Mucosa of stomach (tissue), 1 donor: ENCODE results near the gene CACNA2D3.

ENCODE experiments used
- H3K27me3 ChIP-seq: one replicate; pipeline ENCODE4 v1.7.0; 2013; ENCODE audit warnings: mild to moderate bottlenecking, low read length; ENCODE audit not compliant: control insufficient read depth, insufficient read depth
- H3K36me3 ChIP-seq: one replicate; pipeline ENCODE4 v1.7.0; 2013; ENCODE audit warnings: low read length; ENCODE audit not compliant: control insufficient read depth, insufficient read depth
- H3K4me1 ChIP-seq: one replicate; pipeline ENCODE4 v1.7.0; 2013; ENCODE audit warnings: mild to moderate bottlenecking, low read length; ENCODE audit not compliant: control insufficient read depth, insufficient read depth
- H3K4me3 ChIP-seq: one replicate; pipeline ENCODE4 v1.7.0; 2013; ENCODE audit warnings: low read length
- H3K9ac ChIP-seq: one replicate; pipeline ENCODE4 v1.7.0; 2013; ENCODE audit warnings: mild to moderate bottlenecking, low read length, moderate library complexity
- H3K9me3 ChIP-seq: one replicate; pipeline ENCODE4 v1.7.0; 2013; ENCODE audit warnings: mild to moderate bottlenecking, low read length, moderate library complexity; ENCODE audit not compliant: control insufficient read depth
- donor health status: Pancreatic carcinoma.

Gene CACNA2D3

DNA sequence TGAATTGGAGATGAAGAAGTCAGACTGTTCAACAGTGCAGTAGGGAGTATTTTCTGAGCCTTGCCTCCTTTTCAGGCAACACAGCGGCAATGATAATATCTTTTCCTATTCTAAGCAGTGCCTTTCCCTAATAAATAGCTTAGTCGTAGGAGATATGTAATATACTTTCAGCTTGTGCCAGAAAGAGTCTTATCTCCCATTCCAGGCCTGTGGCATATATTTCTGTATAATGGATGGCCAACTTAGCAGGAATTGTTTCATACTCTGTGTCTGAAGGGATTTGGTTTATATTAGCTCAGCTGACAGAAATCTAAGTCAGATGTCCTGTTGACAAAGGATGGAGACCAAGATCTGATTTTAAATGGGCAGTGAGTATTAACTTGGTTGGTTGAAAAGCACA is 397.1 kb downstream of the CACNA2D3 start:
- H3K9me3 ChIP-seq, result no peaks in the 10 kb centered on the region
- no peaks in the 10 kb centered on the region for H3K4me1 ChIP-seq
- H3K9ac ChIP-seq, result no peak overlapping the region
- H3K27me3 ChIP-seq, result no peaks in the 10 kb centered on the region
- H3K36me3 ChIP-seq, result no peaks in the 10 kb centered on the region
- no peak overlapping the region for H3K4me3 ChIP-seq

DNA sequence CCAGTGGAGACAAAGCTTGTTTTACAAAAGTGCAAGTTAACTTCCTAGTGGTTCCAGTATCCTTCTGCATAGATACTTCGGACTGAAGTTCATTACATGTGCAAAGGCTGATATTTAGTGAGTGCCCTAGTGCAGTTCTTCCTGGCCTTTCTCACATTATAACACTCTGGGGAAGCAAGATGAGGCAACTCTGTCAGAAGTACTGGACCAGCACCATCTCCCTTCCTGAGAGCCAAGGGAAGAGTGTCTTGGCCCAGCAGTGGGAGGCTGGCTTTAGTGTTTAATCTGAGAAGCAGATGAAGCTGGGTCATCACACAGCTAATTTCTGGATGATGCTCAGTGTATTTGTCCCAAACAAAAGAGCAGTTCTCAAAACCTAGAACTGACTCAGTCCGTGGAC is 397.7 kb downstream of the CACNA2D3 start:
- H3K4me1 ChIP-seq, result no peaks in the 10 kb centered on the region
- H3K36me3 ChIP-seq, result no peaks in the 10 kb centered on the region
- H3K9ac ChIP-seq, result no peak overlapping the region
- H3K27me3 ChIP-seq, result no peaks in the 10 kb centered on the region
- no peaks in the 10 kb centered on the region for H3K9me3 ChIP-seq
- no peak overlapping the region for H3K4me3 ChIP-seq

DNA sequence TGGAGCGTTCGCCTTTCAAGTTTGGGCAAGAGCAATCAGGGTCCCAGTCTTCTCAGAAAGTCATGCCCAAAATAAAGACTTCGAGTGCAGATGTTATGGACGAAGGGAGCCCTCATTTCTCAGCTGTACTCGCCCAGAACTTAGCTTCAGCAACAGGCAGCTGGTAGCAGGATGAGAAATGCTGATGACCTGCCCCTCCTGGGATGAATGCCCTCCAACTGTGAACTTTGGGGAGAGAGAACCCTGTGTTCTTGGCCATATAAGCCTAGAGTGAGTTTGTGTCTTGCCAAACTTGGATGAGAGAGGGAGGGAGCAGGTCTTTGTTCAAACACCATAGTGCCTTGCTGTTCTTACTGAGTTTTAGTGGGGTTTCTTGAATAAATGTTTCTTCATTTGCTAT is 405.2 kb downstream of the CACNA2D3 start:
- Histone ChIP-seq H3K9me3 (peaks cover 6% of the 10 kb centered on the region), H3K4me1 (no peaks in the 10 kb centered on the region), H3K27me3 (no peaks in the 10 kb centered on the region), H3K9ac (no peak overlapping the region), H3K4me3 (no peak overlapping the region), H3K36me3 (no peaks in the 10 kb centered on the region)

DNA sequence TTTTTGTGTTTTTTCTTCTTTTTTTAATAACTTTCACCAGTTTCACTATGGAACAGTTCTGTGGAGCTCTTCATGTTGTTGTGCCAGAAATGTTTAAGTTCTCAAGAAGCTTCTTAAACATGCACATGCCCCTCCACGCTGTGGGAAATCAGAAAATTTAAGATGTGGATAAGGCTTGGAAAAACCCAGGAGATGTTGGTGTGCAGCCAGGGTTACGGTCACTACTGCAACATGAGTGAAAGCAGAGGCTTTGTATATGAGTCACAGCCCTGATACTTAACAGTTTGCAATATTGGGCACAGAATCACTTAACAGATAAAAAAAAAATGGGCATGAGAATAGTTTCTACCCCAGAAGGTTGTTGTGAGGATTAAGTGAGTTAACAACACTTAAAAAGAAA is 405.6 kb downstream of the CACNA2D3 start:
- Histone ChIP-seq H3K27me3 (no peaks in the 10 kb centered on the region), H3K4me1 (no peaks in the 10 kb centered on the region), H3K9ac (no peak overlapping the region), H3K4me3 (no peak overlapping the region), H3K9me3 (peaks cover 6% of the 10 kb centered on the region), H3K36me3 (no peaks in the 10 kb centered on the region)

DNA sequence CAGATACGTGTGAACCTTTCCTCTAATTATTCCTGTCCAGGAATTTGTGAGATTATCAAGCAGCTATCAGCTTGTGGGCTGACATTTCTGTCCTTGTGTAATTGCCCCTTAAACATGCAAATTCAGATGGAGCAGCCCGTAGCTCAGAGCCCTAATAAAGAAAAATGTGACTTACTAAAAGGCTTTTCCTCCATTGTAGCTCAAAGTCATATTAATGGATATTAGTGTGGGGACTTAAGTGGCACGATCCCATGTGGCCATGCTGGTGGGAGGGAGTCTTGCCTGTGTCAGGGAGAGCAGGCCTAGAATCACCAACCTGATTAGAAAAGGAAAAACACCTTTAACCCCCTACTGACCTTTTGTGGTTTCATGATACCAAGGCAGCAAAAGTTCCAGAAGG is 406.3 kb downstream of the CACNA2D3 start:
- no peaks in the 10 kb centered on the region for H3K36me3 ChIP-seq
- no peaks in the 10 kb centered on the region for H3K4me1 ChIP-seq
- peaks cover 6% of the 10 kb centered on the region for H3K9me3 ChIP-seq
- no peak overlapping the region for H3K4me3 ChIP-seq
- H3K9ac ChIP-seq, result no peak overlapping the region
- H3K27me3 ChIP-seq, result no peaks in the 10 kb centered on the region

DNA sequence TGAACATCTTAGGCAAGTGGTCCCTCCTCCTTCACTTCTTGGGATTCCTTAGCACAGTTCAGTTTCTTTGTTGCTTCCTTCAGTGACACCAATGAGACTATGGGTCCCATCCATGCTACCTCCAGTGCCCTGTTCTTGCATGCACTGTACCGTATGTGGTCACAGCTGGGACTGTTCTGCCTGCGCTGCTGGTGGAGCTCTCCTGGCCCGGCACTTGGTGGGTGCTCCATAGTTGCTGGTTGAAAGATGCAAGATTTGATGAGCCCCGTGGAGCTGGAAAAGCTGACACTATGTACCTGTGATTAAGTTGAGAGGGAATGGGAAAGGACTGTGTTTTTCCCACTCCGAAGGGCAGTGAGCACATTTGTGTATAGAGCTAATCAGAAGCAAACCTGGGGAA is 407.7 kb downstream of the CACNA2D3 start:
- H3K4me3 ChIP-seq, result no peak overlapping the region
- no peaks in the 10 kb centered on the region for H3K36me3 ChIP-seq
- H3K9ac ChIP-seq, result no peak overlapping the region
- H3K9me3 ChIP-seq, result peaks cover 6% of the 10 kb centered on the region
- H3K4me1 ChIP-seq, result no peaks in the 10 kb centered on the region
- H3K27me3 ChIP-seq, result no peaks in the 10 kb centered on the region

DNA sequence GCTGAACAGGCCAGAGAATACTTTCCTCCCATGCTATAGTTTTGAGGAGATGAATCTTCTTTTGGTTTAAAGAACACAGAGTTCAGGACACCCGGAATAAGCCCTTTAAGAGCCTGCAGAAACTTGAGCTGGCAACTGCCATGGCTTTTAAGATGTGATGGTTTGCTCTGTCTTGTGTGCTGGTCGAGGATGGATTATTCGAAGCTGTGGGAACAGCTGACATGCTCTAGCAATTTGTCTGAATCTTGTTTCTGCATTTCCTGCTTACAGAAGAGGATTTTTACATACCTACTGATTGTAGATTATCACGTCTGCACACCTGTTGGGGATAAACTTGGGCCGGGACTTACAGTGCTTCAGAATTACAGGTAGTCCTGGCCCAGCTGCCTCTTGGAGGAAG is 408.6 kb downstream of the CACNA2D3 start:
- Histone ChIP-seq H3K27me3 (no peaks in the 10 kb centered on the region), H3K4me3 (no peak overlapping the region), H3K9me3 (peaks cover 6% of the 10 kb centered on the region)

DNA sequence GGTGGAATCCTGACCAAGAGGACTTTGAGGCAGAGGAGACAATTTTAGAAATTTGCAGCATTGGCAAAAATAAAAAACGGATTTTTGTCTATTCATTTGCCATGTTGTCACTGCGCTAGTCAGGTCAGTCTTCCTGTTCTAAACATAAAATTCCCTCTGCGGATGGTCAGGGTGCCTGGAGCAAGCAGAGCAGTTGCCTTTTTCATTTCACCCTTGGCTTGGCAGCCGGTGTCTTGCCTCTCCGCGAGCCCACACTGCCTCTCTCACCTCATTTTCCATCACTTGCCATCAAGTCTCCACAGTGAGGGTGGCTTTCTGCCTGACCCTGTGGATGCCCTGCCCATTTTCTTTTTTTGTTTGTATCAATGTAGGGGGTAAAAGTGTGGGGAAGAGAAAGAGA is 409.4 kb downstream of the CACNA2D3 start:
- no peaks in the 10 kb centered on the region for H3K4me1 ChIP-seq
- H3K9ac ChIP-seq, result no peak overlapping the region
- no peaks in the 10 kb centered on the region for H3K36me3 ChIP-seq
- H3K9me3 ChIP-seq, result no peaks in the 10 kb centered on the region
- no peak overlapping the region for H3K4me3 ChIP-seq
- no peaks in the 10 kb centered on the region for H3K27me3 ChIP-seq

More for the DNA sequence above, 408.6 kb downstream of the CACNA2D3 start:
- Histone ChIP-seq H3K36me3 (no peaks in the 10 kb centered on the region), H3K9ac (no peak overlapping the region), H3K4me1 (no peaks in the 10 kb centered on the region)

DNA sequence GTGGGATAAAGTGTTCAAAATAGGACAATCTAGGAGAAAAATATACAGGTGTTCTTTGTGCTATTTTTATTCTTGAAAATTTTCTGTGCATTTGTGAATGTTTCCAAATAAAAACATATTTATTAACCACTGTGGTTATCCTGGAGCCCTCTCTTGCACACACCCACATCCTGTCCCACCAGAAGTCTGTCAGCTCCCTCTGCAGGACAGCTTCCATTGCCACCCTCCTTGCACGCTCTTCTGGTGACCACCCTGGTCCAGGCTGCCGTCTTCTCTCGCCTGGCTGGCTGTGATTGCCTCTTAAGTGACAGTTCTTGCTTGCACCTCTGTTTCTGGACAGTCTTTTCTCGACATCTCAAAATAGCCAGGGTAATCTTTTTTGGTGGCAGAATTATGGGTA is 411.5 kb downstream of the CACNA2D3 start:
- Histone ChIP-seq H3K4me3 (no peak overlapping the region), H3K4me1 (no peaks in the 10 kb centered on the region), H3K9ac (no peak overlapping the region), H3K9me3 (no peaks in the 10 kb centered on the region), H3K36me3 (no peaks in the 10 kb centered on the region), H3K27me3 (no peaks in the 10 kb centered on the region)

DNA sequence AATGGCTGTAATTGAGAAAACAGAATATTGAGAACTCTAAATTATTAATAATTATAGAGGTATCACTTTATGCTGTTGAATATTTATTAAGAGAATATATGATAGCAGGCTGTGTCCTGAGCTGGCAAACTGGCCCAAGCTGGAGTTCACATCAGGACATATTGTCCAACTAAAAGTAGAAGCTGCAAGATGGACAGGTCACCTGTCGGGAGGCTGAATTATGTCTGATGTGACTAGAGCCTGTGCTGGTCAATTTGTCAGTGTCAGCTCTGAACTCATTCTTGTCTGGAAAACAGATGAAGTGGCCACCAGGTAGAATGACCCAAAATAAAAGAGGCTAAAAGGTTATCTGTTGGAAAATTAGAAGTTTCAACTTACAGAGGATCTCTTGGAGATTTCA is 413.3 kb downstream of the CACNA2D3 start:
- H3K36me3 ChIP-seq, result no peaks in the 10 kb centered on the region
- H3K9me3 ChIP-seq, result no peaks in the 10 kb centered on the region
- no peaks in the 10 kb centered on the region for H3K4me1 ChIP-seq
- H3K27me3 ChIP-seq, result no peaks in the 10 kb centered on the region
- H3K4me3 ChIP-seq, result no peak overlapping the region
- no peak overlapping the region for H3K9ac ChIP-seq

DNA sequence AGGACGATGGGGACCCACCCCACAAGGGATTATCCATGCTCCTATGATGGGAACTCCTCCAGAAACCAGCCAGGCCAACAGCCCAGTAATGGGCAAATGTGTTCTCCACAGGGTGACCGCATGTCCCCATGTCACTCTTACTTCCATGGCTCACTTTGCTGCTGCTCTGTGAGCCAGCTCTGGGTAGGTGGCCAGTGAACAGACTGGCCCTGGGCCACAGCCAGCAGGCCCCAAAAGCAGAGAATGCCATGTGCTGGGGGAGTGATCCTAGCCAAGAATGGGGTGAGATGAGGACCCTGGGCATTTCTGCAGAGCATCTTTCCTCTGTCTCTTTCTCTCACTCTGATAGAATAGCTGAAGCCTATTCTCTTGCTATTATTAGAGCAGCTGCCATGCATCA is 414.1 kb downstream of the CACNA2D3 start:
- Histone ChIP-seq H3K27me3 (no peaks in the 10 kb centered on the region), H3K4me1 (no peaks in the 10 kb centered on the region), H3K36me3 (no peaks in the 10 kb centered on the region), H3K9ac (no peak overlapping the region), H3K9me3 (no peaks in the 10 kb centered on the region), H3K4me3 (no peak overlapping the region)

DNA sequence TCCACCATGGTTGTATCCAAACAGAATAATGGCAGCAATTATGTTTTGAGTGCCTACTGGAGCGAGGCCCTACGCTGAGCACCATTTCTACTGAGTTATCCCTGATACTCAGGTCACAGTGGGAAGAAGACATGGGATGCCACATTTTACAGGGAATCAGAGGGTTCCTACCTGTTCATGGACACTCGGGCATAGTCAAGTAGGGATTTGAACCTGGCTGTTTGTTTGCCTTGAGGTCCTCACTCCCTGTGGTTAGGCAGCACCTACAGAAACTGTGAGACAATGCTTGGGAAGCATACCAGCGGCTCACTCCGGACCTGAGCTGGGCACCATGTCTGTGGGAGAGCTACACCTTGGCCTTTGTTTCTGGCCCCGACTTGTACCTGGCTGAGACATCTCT is 415.2 kb downstream of the CACNA2D3 start:
- Histone ChIP-seq H3K36me3 (no peaks in the 10 kb centered on the region), H3K4me3 (no peak overlapping the region), H3K4me1 (no peaks in the 10 kb centered on the region), H3K9me3 (no peaks in the 10 kb centered on the region), H3K27me3 (no peaks in the 10 kb centered on the region), H3K9ac (no peak overlapping the region)

DNA sequence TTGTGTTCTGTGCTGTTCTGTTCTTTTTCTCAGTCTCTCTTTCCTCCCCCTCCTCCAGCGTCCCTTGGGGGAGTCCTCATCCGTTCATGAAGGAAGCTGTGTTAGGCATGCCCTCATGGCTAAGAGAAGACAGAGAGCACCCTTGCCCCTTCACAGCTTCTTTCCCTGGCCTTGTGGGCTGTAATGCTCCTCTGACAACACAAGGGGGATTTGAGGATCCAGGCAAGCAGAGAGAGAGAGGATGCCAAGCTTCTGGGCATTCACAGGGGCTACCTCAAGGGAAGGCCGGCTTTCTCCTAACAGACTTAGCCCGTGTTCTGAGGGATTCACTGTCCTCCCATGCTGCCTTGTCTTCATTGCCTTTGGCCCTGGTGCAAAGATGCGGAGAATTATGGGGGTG is 416.0 kb downstream of the CACNA2D3 start:
- H3K4me1 ChIP-seq, result no peaks in the 10 kb centered on the region
- H3K36me3 ChIP-seq, result no peaks in the 10 kb centered on the region

More for the DNA sequence above, 416.0 kb downstream of the CACNA2D3 start:
- Histone ChIP-seq H3K27me3 (no peaks in the 10 kb centered on the region), H3K9me3 (no peaks in the 10 kb centered on the region), H3K9ac (no peak overlapping the region), H3K4me3 (no peak overlapping the region)
